GM20000 (cell line): Measurements from ENCODE around the gene F8A2.
"Not testable (repeated sequence)": the region's sequence is repeated elsewhere in the genome, so short reads cannot be mapped to it uniquely, and the experiment has no call there.

ENCODE experiments used
- DNase-seq: peaks from one replicate; pipeline ENCODE4 v3.0.0; 2012; ENCODE audit warnings: low spot score
- TF ChIP-seq, protein P1 (sequence below): IDR thresholded peaks from 2 replicates; pipeline ENCODE4 v1.5.1; 2012; ENCODE audit warnings: mild to moderate bottlenecking, control low read depth; ENCODE audit errors: extremely low read depth, missing control alignments

Gene F8A2

DNA sequence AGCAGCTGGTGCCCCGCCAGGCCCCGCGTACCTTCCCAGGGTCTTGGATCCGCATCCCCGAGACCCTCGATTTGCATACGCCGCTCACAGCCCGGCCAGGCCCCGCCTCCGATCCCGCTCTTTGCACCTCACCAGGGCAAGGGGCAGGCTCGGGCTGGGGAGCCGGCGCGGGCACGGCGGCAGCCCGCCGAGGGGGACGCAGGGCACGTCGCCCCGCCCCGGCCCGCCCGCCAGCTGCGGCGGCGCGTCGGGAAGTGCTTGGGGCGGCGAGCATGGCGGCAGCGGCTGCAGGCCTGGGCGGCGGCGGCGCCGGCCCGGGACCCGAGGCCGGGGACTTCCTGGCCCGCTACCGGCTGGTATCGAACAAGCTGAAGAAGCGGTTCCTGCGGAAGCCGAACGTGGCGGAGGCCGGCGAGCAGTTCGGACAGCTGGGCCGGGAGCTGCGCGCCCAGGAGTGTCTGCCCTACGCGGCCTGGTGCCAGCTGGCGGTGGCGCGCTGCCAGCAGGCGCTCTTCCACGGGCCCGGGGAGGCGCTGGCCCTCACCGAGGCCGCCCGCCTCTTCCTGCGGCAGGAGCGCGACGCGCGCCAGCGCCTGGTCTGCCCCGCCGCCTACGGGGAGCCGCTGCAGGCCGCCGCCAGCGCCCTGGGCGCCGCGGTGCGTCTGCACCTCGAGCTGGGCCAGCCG lies at the start of gene F8A2:
F8A2 (plus strand) TSS at position 253 of the 686 bp plus-strand sequence; CDS start at position 273, 20 bp downstream.
- not testable (repeated sequence) for DNase-seq

DNA sequence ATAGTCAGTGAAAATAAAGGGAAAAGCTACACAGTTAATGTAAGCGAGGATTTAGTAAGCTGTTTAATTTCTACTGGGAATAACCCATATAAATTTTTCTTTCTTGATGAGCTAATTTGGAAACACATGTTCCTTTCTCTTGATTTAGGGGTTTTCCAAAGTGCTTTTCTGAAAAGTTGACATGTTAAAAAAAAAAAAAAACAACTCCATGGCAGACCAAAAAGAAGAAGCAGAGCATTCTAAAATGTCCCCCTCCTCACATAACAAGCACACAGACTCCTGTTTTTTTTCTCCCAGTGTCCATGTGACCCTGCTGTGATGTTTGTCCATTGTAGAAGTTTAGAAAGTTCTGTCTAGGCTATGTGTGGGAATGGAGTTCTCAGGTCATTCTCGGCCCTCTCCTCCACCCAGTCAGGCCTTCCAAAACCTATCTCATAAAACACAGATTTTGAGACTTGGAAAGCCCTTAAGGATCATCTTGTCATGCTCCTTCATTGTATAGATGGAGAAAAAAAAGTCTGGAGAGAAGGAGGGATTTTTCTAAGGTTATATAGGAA lies 48.3 kb upstream of the F8A2 start:
- no peak for DNase-seq
- TF ChIP-seq, protein P1, sequence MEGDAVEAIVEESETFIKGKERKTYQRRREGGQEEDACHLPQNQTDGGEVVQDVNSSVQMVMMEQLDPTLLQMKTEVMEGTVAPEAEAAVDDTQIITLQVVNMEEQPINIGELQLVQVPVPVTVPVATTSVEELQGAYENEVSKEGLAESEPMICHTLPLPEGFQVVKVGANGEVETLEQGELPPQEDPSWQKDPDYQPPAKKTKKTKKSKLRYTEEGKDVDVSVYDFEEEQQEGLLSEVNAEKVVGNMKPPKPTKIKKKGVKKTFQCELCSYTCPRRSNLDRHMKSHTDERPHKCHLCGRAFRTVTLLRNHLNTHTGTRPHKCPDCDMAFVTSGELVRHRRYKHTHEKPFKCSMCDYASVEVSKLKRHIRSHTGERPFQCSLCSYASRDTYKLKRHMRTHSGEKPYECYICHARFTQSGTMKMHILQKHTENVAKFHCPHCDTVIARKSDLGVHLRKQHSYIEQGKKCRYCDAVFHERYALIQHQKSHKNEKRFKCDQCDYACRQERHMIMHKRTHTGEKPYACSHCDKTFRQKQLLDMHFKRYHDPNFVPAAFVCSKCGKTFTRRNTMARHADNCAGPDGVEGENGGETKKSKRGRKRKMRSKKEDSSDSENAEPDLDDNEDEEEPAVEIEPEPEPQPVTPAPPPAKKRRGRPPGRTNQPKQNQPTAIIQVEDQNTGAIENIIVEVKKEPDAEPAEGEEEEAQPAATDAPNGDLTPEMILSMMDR: no peak

DNA sequence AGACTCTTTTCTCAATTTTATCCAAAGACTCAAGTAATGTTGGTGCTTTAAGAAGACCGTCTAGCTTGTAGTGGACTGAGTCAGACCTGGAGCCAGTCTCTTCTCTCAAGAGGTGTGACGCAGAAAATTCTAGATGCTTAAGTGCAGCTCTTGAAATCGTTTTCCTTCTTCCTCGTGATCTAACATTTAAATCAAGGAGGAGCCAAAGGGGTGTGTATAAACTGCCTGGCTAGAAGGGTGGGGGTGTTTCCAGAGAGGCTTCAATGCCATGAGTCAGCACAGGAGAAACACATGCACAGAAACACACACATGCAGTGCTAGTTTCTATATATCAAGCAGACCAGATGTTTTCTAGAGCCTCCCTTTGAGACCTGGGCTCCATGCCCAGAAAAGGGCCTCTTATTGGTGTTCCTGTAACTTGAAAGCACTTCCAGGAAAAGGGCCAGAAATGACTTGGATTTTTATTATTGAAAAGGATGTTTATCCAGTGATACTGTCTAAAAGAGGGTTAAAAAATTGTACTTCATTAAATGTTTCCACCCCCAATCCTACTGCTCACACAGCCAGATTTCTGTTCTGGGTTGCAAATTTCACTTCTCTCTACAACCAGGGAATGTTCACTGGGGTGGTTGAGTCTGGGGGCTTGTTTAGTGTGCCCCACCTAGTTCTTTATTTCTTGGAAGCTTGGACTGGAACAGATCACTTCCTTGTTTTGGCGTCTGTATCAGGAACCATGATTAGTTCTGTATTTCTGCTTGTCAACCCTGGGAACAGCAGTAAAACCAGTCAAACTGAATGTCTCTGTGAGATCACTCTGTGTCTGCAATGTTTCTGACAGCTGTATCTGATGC lies 47.2 kb upstream of the F8A2 start, which contains the start of gene CLIC2:
CLIC2 (minus strand) TSS at position 129 of the 851 bp plus-strand sequence. CDS start 187 bp downstream, outside the sequence.
- TF ChIP-seq, protein P1: no peak
- no peak for DNase-seq

DNA sequence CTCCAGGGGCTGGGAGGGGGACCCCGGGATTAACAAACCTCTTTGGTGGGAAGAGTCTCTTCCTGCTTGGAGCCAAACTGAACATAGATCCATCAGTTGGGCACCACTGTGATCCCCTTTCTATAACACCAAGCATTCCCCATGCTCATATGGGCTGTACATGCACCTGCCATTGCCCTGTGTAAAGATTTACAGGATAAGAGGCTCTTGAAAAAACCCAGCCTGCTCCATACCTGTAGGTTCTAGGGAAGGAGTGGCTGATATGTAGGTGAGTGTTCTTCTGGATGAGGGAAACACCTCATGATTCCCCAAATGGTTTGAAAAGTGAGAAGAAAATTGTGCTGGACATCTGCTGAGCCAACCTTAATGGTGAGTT lies 46.6 kb upstream of the F8A2 start:
- DNase-seq: not testable (repeated sequence)

DNA sequence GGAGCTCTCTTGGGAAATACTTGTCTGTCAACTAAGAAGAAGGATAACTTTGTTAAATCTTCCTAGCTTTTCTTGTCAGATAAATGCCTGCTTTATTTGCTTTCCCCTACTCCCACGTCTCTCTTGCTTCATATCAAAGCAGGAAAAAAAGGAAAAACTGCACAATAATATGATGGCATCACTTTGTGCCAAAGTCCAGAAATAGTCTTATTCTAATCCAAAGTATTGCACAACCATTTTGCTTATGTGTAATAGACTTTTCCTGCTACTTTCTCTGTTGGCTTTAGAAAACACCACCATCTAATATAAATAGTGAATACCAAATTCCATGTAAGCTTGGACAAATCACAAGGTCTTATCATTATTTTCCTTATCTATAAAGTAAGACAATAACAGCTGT lies 36.2 kb upstream of the F8A2 start:
- not testable (repeated sequence) for DNase-seq

DNA sequence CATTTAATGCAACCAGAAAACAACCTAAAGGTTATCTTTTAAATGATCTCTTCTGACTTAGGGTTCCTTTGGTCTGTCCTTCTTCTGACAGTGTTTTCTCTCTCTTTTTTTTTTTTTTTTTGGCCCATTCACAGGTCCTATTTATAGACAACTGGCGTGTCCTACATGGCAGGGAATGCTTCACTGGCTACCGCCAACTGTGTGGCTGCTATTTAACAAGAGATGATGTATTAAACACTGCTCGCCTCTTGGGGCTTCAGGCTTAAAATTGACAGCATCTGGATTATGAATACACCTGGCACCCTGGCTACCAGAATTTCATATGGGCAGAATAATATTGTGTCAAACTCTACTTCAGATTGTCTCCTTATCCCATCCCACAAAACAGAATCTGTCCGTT lies 32.4 kb upstream of the F8A2 start:
- not testable (repeated sequence) for DNase-seq

DNA sequence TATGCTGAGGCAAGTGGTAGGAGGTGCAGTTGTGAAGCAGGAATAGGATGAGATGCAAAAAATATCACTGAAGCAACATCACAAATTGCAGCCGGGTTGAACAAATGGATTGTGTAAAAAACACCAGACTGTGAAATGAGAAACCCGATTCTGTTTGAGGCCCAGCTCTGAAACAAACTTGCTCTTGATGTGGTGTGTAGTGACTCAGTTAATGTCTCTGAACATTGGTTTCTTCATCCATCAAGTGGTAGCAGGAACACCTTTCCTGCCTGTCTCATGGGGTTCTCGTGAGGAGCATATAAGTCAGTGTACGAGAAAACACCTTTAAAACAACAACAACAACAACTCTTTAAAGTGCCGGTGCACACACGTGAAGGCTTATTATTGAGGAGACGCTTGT lies 18.2 kb upstream of the F8A2 start:
- DNase-seq: not testable (repeated sequence)

DNA sequence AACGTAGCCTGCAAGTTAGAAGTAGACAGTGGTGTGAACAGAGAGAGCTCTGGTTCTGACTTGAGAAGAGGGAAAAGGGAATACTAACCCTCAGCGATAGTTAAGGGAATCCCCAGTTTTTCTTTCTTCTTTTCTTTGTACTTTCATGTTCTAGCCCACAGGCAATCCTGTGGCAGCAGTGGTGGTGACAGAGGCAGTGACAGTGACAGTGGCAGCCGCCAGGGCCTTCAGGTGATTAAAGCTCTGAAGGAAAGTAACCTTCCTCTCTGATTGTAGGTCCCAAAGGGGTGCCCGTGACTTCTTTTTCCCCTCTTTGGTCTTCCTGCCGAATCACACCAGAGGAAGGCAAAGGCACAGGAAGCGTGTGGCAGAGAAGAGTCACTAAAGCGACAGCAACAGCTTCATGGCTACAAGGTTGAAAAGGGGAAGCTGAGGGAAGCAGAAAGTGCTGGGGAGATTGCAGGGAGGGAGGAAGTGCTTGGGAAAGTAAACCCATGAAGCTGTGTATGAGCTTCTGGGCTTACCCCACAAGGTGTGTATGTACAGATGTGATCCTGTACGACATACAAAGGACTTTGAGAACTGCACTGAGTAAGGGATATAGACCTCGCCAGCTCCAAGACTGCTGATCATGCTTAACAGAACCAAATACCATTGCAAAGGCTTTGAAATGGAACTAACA lies 8.0 kb upstream of the F8A2 start:
- DNase-seq: not testable (repeated sequence)

DNA sequence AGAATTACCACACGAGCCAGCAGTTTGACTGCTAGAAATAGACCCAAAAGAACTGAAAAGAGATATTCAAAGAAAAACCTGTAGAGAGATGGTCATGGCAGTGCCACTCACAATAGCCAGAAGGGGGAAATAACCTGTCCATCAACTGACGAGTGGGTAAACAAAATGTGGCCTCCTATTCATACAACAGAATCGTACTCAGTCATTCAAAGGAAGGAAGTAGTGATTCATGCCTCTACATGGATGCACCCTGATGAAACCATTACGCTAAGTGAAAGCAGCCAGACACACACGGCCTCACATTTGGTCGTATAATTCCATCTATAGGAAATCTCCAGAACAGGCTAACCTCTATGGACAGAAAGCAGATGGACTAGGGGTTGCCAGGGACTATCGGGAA lies 2.1 kb upstream of the F8A2 start:
- not testable (repeated sequence) for DNase-seq

DNA sequence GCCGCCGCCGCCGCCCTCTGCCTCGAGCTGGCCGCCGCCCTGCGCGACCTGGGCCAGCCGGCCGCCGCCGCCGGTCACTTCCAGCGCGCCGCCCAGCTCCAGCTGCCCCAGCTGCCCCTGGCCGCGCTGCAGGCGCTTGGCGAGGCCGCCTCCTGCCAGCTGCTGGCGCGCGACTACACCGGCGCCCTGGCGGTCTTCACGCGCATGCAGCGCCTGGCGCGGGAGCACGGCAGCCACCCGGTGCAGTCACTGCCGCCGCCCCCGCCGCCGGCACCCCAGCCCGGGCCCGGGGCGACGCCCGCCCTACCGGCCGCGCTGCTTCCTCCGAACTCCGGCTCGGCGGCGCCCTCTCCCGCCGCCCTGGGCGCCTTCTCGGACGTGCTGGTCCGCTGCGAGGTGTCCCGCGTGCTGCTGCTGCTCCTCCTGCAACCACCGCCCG lies 653 bp downstream of the F8A2 start:
- not testable (repeated sequence) for DNase-seq

DNA sequence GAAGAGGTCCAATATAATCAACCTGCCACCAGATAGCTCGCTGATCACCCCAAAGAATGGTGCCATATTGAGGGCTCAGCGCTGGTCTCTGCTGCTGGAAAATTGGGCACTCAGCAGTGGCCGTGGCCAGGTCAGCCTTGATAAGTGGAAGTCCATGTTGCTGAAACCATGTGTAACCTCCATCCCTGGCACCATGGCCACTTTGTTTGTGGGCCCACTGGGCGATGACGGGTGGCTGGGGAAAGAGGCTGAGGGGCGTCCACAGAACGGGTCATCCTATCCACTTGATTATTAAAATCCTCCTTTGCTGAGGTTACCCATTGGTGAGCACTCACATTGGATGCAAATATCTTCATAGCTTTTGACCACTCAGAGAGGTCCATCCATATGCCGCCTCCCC lies 7.7 kb downstream of the F8A2 start:
- TF ChIP-seq, protein P1: no peak
- no peak for DNase-seq

DNA sequence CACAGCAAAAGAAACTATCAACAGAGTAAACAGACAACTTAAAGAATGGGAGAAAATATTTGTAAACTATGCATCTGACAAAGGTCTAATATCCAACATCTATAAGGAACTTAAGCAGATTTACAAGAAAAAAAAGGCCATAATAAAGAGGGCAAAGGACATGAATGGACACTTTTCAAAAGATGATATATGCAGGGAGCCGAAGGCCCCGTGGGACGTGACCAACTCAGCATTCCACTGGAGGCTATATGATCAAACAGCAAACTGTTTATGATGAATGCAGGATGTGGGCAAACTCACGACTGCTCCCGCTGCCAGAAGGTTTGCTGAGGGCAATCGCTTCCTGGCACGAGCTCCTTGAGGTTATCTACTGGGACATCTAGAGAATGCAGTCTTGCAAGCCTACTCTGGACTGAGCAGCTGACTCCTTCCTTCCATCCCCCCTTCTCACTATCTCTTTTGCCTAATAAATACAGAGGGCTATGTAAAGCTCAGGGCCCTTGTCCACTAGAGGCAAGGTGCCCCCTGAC lies 12.9 kb downstream of the F8A2 start:
- DNase-seq: not testable (repeated sequence)
